ENCODE results near the gene COL18A1. TPM values are rescaled to one million over a fixed set of nuclear protein-coding genes. Genes with fewer than 3 reads are reported as not detected.

The COL18A1 gene
- total and polyA plus RNA-seq, 9 of the 15 experiments (the other 6 are each of a cell fraction or from before 2014, with no cell fraction given): 0.14 to 16.4 (median 2.0) TPM

- TF ChIP-seq NCOA2 (IDR thresholded peaks at IDR 0.05; ENCODE audit: partially characterized antibody in 2 of 2) (no peak), XRCC3 (IDR thresholded peaks at IDR 0.05) (no peak), NEUROD1 (IDR thresholded peaks at IDR 0.05; ENCODE audit: borderline replicate concordance, low read depth, low read length, partially characterized antibody) (no peak), NR1H2 (CRISPR knock-in tag; IDR thresholded peaks at IDR 0.05) (no peak), ZNF639 (CRISPR knock-in tag; conservative IDR thresholded peaks at IDR 0.05 in 1 of 2, IDR thresholded peaks at IDR 0.05 in 1 of 2) (no peak), ARID3A (IDR thresholded peaks at IDR 0.05; ENCODE audit: borderline replicate concordance, low read depth, low read length) (no peak), L3MBTL2 (IDR thresholded peaks at IDR 0.05) (no peak), HSF4 (CRISPR knock-in tag; IDR thresholded peaks at IDR 0.05; ENCODE audit: borderline replicate concordance) (no peak), LEF1 (IDR thresholded peaks at IDR 0.05) (no peak), MYBL2 (IDR thresholded peaks at IDR 0.05; ENCODE audit: low read depth) (no peak), MYBL2 (CRISPR knock-in tag; IDR thresholded peaks at IDR 0.05; ENCODE audit: borderline replicate concordance) (no peak), HEY1 (CRISPR knock-in tag; IDR thresholded peaks at IDR 0.05; ENCODE audit: borderline replicate concordance) (no peak), NBN (IDR thresholded peaks at IDR 0.05; ENCODE audit: low read depth) (no peak), CHCHD3 (CRISPR knock-in tag; IDR thresholded peaks at IDR 0.05) (no peak), ZNF239 (CRISPR knock-in tag; IDR thresholded peaks at IDR 0.05) (no peak), MXI1 (IDR thresholded peaks at IDR 0.05; ENCODE audit: low read depth, low read length) (no peak), MAFG (tag; conservative IDR thresholded peaks at IDR 0.05) (no peak)
- TF ChIP-seq, protein P1, sequence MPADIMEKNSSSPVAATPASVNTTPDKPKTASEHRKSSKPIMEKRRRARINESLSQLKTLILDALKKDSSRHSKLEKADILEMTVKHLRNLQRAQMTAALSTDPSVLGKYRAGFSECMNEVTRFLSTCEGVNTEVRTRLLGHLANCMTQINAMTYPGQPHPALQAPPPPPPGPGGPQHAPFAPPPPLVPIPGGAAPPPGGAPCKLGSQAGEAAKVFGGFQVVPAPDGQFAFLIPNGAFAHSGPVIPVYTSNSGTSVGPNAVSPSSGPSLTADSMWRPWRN (IDR thresholded peaks at IDR 0.05; ENCODE audit: low read depth): no peak
- TF ChIP-seq, protein P2, sequence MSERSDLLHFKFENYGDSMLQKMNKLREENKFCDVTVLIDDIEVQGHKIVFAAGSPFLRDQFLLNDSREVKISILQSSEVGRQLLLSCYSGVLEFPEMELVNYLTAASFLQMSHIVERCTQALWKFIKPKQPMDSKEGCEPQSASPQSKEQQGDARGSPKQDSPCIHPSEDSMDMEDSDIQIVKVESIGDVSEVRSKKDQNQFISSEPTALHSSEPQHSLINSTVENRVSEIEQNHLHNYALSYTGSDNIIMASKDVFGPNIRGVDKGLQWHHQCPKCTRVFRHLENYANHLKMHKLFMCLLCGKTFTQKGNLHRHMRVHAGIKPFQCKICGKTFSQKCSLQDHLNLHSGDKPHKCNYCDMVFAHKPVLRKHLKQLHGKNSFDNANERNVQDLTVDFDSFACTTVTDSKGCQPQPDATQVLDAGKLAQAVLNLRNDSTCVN (CRISPR knock-in tag; IDR thresholded peaks at IDR 0.05): no peak
Observed at GRCh38 chr21:45549626-45550463, 144.9 kb downstream of the COL18A1 start (continued).
